ENCODE measurements around the gene NGRN. TPM values are rescaled to one million over a fixed set of nuclear protein-coding genes. Genes with fewer than 3 reads are reported as not detected.
"Not testable (repeated sequence)": the region's sequence is repeated elsewhere in the genome, so short reads cannot be mapped to it uniquely, and the experiment has no call there.

The NGRN gene
- total RNA-seq, 2 donors from 2014 or later, result 22.8 to 36.5 TPM

DNA sequence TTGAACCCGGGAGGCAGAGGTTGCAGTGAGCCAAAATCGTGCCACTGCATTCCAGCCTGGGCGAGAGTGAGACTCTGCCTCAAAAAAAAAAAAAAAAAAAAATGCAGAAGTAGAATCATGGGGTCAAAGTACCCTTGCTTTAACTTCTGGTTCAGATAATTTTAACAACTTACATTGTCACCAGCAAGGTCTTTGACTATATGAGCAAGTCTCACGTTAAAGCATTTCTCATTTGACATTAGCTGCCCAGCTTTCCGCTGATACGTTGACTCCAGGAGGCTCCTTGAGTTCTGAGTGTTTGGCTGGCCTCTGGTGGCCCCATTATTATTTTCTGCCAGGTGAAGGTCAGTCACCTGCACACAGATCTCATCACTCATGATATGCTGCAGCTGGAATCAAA lies 16.2 kb downstream of the NGRN start:
- not testable (repeated sequence) for ATAC-seq; DNase-seq (ENCODE audit: low spot score); H3K36me3 Mint-ChIP-seq; H3K4me3 Mint-ChIP-seq; H3K4me1 Mint-ChIP-seq (ENCODE audit: low read depth in 2 of 2); H3K9me3 Mint-ChIP-seq; H3K27me3 Mint-ChIP-seq; H3K27ac Mint-ChIP-seq

DNA sequence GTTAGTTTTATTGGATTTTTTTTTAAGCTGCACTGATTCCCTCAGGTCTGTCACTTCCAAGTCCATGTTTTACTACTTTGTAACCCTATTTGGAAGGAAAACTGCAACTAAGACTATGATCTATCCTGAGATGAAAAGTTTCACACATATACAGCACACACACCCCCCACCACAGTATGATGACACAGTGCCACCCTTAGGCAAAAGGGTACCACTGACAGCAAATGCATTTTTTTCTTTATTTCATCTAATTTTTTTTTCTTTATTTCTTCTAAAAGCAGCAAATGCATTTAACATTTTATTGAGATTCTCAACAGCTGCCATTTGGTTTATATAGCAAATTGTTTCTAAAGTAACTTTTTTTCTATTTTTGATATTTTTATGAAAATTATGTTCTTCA lies 21.2 kb downstream of the NGRN start:
- H3K27ac Mint-ChIP-seq, result no peak overlapping the region

DNA sequence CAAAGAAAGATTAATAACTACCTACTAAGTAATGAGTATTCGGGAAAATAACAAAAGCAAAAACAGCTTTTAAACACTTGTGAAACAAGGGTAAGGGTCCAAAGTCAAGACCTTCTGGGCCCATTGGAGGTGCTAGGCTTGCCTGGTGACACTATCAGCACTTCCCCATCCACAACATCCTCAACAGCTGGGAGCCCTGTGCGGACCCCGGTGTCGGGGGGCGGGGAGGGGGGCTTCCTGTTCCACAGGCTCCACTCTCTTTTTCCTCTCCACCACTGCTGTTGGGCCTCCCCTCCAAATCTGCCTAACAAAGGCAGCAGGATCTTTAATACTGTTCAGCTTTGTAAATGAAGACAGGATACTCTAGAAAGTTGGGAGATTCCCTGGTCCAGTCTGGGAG lies 21.6 kb downstream of the NGRN start:
- H3K4me1 Mint-ChIP-seq (ENCODE audit: low read depth in 2 of 2), result no peaks in the 10 kb centered on the region
- no peak overlapping the region for H3K27ac Mint-ChIP-seq
- no peaks in the 10 kb centered on the region for H3K27me3 Mint-ChIP-seq
- H3K4me3 Mint-ChIP-seq, result no peak overlapping the region
- H3K9me3 Mint-ChIP-seq, result no peaks in the 10 kb centered on the region
- no peaks in the 10 kb centered on the region for H3K36me3 Mint-ChIP-seq
- ATAC-seq, result no peak
- no peak for DNase-seq (ENCODE audit: low spot score)

More for the DNA sequence above, 21.2 kb downstream of the NGRN start:
- no peaks in the 10 kb centered on the region for H3K36me3 Mint-ChIP-seq
- H3K27me3 Mint-ChIP-seq, result no peaks in the 10 kb centered on the region
- H3K4me3 Mint-ChIP-seq, result no peak overlapping the region
- no peaks in the 10 kb centered on the region for H3K4me1 Mint-ChIP-seq (ENCODE audit: low read depth in 2 of 2)
- DNase-seq (ENCODE audit: low spot score) (no peak), ATAC-seq (no peak)
- H3K9me3 Mint-ChIP-seq, result no peaks in the 10 kb centered on the region

DNA sequence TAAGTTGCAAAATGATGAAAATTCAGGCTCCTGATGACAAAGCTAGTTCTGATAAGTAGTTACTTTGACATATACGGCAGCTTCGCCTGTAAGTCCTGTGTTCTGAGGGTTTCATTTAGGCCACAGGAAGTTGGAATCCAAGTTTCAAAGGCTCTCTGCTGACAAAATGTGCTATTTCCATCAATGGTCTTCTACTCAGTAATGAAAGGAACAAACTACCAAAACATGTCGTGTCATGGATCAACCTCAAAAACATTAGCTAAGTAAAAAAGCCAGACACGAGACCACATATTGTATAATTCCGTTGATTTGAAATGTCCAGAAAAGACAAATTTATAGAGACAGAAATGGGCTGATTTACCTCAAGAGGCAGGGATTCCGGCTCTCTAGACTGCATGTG lies 22.5 kb downstream of the NGRN start:
- H3K27ac Mint-ChIP-seq, result no peak overlapping the region
- no peaks in the 10 kb centered on the region for H3K27me3 Mint-ChIP-seq
- H3K36me3 Mint-ChIP-seq, result no peaks in the 10 kb centered on the region
- DNase-seq (ENCODE audit: low spot score), result no peak
- H3K4me1 Mint-ChIP-seq (ENCODE audit: low read depth in 2 of 2), result no peaks in the 10 kb centered on the region
- H3K4me3 Mint-ChIP-seq, result no peak overlapping the region
- no peaks in the 10 kb centered on the region for H3K9me3 Mint-ChIP-seq
- ATAC-seq, result no peak

DNA sequence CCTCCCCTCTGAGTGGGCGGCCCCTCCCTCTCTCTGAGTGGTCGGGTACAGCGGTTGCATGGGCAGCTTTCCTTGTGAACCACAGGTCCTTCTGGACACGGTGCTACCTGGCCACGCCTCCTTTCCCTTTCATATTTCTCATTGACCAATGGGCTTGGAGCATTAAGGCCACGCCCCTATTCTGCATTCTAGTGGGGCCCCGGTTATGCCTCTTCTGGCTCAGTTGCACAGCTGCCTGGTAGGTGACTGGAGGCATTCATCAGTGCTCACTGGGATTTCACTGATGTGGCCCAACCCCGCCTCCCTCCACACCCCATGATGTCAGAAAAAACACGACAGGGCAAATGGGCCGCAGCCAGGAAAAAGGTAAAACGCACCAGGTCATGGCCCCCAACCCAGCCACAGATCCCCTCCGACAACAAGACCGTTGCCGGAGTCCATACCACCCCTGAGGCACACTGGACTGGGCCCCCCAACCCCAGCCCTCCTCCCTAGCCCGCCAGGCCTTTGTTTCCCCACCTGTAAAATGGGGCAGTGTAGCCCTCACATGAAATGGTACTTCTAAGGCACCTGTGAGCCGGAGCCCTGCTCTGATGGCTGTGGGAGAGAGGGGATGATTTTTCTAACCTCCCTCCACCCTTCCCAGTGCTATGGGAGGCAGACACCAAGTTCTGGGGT lies 26.3 kb downstream of the NGRN start:
- Mint-ChIP-seq H3K4me1 (ENCODE audit: low read depth in 2 of 2) (peaks cover 5 to 6% of the 10 kb centered on the region in 2 donors), H3K4me3 (no peak overlapping the region), H3K9me3 (no peaks in the 10 kb centered on the region), H3K36me3 (no peaks in the 10 kb centered on the region), H3K27ac (no peak overlapping the region), H3K27me3 (peaks cover 0 to 7% of the 10 kb centered on the region in 2 donors)
- ATAC-seq (no peak), DNase-seq (ENCODE audit: low spot score) (no peak)

DNA sequence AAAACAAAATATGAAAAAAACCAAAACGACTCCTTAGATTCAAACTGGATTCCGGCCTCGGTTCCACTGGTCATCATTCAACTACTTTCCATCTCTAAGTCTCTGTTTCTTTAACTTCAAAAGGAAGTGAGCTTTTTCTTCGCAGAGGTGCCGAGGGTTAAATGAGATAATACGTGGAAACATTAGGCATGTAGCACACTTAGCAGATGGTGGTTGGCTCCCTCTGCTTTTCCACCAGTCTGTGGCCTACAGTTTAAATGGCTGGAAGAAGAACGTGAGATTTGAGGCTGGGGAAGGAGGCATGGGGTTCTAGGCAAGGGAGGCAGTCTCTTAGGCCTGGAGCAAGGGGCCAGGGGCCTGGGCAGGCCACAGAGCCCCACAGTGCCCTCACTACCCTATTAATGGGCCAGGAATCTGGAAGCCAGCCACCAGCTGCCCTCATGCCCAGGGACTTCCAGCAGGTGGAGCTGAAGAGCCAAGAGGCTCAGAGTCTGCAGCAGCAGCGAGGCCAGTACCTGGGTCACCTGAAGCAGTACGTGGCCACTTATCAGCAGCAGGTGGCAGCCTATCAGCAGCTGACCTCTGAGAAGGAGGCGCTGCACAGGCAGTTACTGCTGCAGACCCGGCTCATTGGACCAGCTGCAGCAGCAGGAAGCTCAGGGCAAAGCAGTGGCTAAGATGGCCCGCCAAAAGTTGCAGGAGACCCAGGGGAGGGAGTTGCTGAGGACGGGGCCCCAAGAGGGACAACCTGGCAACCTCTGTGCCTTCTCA lies 27.8 kb downstream of the NGRN start:
- ATAC-seq; H3K27me3 Mint-ChIP-seq; H3K4me3 Mint-ChIP-seq; H3K36me3 Mint-ChIP-seq; H3K9me3 Mint-ChIP-seq; H3K4me1 Mint-ChIP-seq (ENCODE audit: low read depth in 2 of 2): not testable (repeated sequence)
- H3K27ac Mint-ChIP-seq, result peak overlapping the region in 1 of 2 donors; percentile 74
- peak; percentile 72 for DNase-seq (ENCODE audit: low spot score)

DNA sequence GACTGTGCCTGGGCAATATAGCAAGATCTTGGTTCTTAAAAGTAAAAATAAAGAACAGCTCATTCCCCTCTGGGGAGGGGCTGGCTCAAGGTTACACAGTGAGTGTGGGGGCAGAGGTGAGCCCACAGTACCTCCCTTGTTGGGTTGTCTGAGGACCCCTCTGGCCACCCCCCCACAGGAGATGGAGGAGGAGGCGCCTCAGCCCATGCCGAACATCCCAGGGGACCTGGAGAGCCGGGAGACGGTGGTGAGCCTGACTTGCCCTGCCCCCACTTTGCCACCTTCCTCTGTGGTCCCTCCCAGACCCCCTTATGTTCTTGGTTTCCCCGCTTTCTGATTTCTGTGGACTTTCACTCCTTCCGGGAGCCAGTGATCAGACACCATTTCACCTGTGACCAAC lies 28.7 kb downstream of the NGRN start:
- ATAC-seq, result no peak
- no peaks in the 10 kb centered on the region for H3K9me3 Mint-ChIP-seq
- no peak overlapping the region for H3K27ac Mint-ChIP-seq
- H3K4me1 Mint-ChIP-seq (ENCODE audit: low read depth in 2 of 2), result peaks cover 5 to 6% of the 10 kb centered on the region in 2 donors
- H3K27me3 Mint-ChIP-seq, result peaks cover 0 to 7% of the 10 kb centered on the region in 2 donors
- H3K36me3 Mint-ChIP-seq, result no peaks in the 10 kb centered on the region
- H3K4me3 Mint-ChIP-seq, result no peak overlapping the region
- DNase-seq (ENCODE audit: low spot score), result no peak

DNA sequence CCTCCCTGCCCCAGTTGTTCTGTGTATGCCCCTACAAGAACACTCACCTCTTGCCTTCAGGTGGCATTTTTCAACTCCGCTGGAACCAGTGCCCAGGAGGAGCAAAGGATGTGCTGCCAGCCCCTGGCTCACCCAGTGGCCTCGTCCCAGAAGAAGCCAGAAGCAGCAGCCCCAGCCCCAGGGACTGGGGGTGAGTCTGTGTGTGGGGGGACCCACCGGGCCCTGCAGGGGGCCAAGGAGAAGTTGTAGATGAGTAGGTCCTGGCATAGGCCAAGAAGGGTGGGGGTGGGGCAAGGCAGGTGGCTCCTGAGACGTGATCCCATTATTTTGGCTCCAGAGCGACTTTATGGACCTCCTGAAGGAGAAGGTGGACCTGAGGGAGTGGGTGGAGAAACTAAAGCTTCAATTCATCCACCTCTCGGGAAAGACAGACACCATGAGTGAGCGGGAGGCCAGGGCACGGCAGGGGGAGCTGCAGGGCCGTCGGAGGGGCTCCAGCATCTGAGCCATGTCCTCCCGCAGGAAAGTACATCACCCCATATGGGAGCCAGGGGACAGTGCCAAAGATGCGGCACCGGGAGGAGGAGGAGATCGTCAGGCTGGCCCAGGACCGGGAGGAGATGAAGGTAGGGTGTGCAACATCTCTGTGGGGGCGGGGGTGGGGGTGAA lies 29.3 kb downstream of the NGRN start:
- no peak for ATAC-seq
- no peaks in the 10 kb centered on the region for H3K36me3 Mint-ChIP-seq
- H3K4me1 Mint-ChIP-seq (ENCODE audit: low read depth in 2 of 2), result peaks cover 5 to 6% of the 10 kb centered on the region in 2 donors
- no peaks in the 10 kb centered on the region for H3K9me3 Mint-ChIP-seq
- peaks cover 0 to 7% of the 10 kb centered on the region in 2 donors for H3K27me3 Mint-ChIP-seq
- H3K27ac Mint-ChIP-seq, result no peak overlapping the region
- H3K4me3 Mint-ChIP-seq, result no peak overlapping the region
- DNase-seq (ENCODE audit: low spot score), result no peak

DNA sequence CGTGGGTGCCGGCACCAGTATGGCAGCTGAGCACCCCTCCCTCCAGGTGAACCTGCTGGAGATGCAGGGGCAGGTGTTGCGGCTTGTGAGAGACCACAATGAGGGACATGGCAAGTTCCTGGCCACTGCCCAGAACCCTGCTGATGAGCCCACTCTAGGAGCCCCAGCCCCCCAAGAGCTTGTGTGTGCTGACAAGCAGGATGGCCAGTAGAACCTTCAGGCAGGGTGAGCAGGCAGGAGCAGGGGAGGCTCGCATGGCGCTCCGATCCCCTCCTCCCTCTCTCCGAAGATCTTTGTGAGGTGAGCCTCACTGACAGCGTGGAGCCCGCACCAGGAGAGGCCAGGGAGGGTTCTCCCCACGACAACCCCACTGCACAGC lies 29.8 kb downstream of the NGRN start:
- H3K36me3 Mint-ChIP-seq, result no peaks in the 10 kb centered on the region

DNA sequence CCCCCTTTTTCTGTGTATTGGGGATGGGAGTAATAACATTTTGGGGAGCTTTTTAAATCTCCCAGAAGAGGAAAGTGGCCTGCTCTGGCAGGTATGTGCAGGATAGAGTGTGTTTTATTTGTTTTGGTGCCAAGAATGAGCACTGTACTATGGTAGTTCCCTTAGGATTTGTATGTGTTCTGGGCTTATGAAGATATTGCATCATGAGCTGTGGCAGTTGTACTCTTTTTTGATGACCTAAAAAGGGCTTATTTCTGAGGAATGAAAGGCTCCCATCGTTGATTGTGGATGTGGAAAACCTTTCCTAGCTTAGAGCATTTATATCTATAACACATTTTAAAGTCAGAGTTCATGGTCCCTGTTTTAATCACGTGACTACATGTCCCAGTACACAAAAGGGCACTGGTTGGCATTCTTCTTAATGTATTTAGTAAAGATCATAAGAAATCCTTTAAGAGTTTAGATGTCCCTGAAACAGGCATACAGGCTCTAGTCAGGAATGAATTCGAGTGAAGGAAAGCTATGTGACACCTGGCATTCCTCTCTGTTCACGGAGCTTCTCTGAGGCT lies 30.9 kb downstream of the NGRN start:
- not testable (repeated sequence) for H3K27ac Mint-ChIP-seq; H3K9me3 Mint-ChIP-seq; H3K27me3 Mint-ChIP-seq; H3K36me3 Mint-ChIP-seq; DNase-seq (ENCODE audit: low spot score); H3K4me1 Mint-ChIP-seq (ENCODE audit: low read depth in 2 of 2); ATAC-seq; H3K4me3 Mint-ChIP-seq

More for the DNA sequence above, 29.8 kb downstream of the NGRN start:
- H3K27me3 Mint-ChIP-seq, result peaks cover 0 to 7% of the 10 kb centered on the region in 2 donors
- ATAC-seq (no peak), DNase-seq (ENCODE audit: low spot score) (no peak)
- no peak overlapping the region for H3K27ac Mint-ChIP-seq
- peaks cover 5 to 6% of the 10 kb centered on the region in 2 donors for H3K4me1 Mint-ChIP-seq (ENCODE audit: low read depth in 2 of 2)
- no peaks in the 10 kb centered on the region for H3K9me3 Mint-ChIP-seq
- no peak overlapping the region for H3K4me3 Mint-ChIP-seq

DNA sequence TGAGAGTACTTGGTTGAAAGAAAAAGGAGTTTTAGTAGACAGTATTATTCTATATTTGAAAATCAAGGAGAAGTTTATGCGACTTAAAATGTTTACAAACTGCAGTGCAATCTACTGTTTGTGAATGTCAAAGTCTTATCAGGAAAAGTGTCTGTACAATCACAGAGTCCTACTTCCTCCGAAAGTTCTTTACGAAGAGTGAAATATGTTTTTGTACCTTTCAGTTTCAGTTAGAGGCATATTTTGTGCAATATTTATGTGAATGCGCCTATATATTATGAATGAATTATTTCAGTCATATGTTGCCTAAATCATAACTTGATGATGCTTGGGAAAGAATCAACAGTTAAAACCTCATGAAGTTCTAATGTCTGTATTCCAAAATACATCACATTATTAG lies 31.5 kb downstream of the NGRN start:
- H3K4me1 Mint-ChIP-seq (ENCODE audit: low read depth in 2 of 2), result peaks cover 10 to 11% of the 10 kb centered on the region in 2 donors
- peaks cover 0 to 9% of the 10 kb centered on the region in 2 donors for H3K27me3 Mint-ChIP-seq
- no peaks in the 10 kb centered on the region for H3K9me3 Mint-ChIP-seq
- no peak overlapping the region for H3K27ac Mint-ChIP-seq
- H3K36me3 Mint-ChIP-seq, result no peaks in the 10 kb centered on the region
- ATAC-seq, result no peak
- H3K4me3 Mint-ChIP-seq, result no peak overlapping the region
- no peak for DNase-seq (ENCODE audit: low spot score)

DNA sequence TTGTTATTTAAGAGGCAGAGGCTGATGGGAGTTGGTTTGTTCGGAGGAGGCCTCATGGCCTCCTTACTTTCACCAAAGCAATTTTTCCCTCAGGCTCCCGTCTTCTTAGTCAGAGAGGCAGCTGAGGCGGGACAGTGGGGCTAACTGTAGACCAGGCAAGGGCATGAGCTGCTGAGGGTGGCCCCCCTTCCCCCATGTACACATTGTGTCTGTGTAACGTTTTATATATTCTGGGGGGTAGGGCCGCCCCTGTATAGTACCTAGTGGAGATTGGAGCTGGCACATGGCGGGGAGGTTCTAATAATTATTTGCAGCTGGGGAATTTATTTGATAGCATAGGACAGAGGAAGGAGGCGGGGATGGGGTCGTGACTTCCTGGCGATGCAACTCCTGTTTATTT lies 35.1 kb downstream of the NGRN start:
- ATAC-seq, result no peak
- Mint-ChIP-seq H3K27me3 (peaks cover 0 to 2% of the 10 kb centered on the region in 2 donors), H3K27ac (no peak overlapping the region), H3K4me3 (no peak overlapping the region), H3K4me1 (ENCODE audit: low read depth in 2 of 2) (peaks cover 8 to 10% of the 10 kb centered on the region in 2 donors), H3K9me3 (no peaks in the 10 kb centered on the region), H3K36me3 (no peaks in the 10 kb centered on the region)
- DNase-seq (ENCODE audit: low spot score), result no peak

DNA sequence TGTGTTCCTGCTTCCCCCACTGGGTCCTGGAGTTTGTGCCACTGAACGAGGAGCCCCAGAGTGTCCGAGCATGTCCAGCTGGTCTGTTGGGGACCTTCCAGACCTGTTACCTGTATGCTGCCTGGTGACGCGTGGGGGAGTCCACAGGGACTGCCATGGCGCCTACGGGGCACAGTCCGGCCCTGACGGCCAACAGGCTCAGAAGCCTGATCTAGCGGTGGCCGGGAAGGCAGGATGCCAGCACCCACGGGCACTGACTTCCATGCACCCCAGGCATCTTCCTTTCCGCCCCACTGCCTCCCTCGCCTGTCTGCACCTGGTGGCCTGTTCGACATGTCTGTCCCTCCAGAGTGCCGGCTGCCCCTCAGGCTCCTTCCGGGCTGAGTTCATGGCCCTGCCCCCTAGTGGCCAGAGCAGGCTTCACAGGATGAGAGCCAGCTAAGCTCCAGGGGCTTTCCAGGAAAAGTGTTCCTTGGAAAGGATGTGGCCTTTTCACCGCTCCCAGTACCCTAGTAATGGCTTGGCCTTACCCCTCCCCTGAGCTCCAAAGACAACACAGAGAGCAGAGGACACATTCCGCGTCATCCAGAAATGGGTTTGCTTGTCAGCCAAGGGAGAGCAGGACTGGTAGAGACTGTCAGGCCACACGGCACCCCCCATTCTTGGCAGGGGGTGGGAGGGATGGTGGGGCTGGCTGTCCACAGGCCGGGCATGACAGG lies 35.7 kb downstream of the NGRN start:
- no peak overlapping the region for H3K27ac Mint-ChIP-seq
- DNase-seq (ENCODE audit: low spot score) (peak; percentile 83), ATAC-seq (peak; percentile 56 to 72)
- no peaks in the 10 kb centered on the region for H3K9me3 Mint-ChIP-seq
- H3K27me3 Mint-ChIP-seq, result peaks cover 0 to 2% of the 10 kb centered on the region in 2 donors
- H3K4me1 Mint-ChIP-seq (ENCODE audit: low read depth in 2 of 2), result peaks cover 14 to 16% of the 10 kb centered on the region in 2 donors
- H3K4me3 Mint-ChIP-seq, result no peak overlapping the region
- no peaks in the 10 kb centered on the region for H3K36me3 Mint-ChIP-seq

All from natural killer cell treated with Interleukin-12 subunit alpha and Interleukin-12 subunit beta and Interleukin-15 and Interleukin-18, amount 100 ng/mL, for 72 hours (primary cell).